SK-N-SH treated with all-trans-retinoic acid at 6 μM for 48 hours (cell line): ENCODE results near the gene PHACTR3.

Experiments
- CREB5 ChIP-seq: fragments of 250-450 bp; sonication (Bioruptor Pico); IDR thresholded peaks from 2 replicates; pipeline ENCODE4 v1.5.1; 2020; ENCODE audit warnings: low read depth, mild to moderate bottlenecking, moderate library complexity
- TCF4 ChIP-seq: fragments of 250-450 bp; sonication (Bioruptor Pico); IDR thresholded peaks from 2 replicates; pipeline ENCODE4 v1.8.0; 2021; ENCODE audit warnings: mild to moderate bottlenecking, moderate library complexity, borderline replicate concordance
- TOX ChIP-seq: fragments of 250-450 bp; sonication (Bioruptor Pico); IDR thresholded peaks from 2 replicates; pipeline ENCODE4 v1.8.0; 2021; ENCODE audit warnings: mild to moderate bottlenecking, moderate library complexity, borderline replicate concordance

GRCh38 chr20:59735917-59736316 is 131.6 kb downstream of the PHACTR3 start:
- TF ChIP-seq TOX (no peak), TCF4 (CRISPR knock-in tag) (no peak), CREB5 (CRISPR knock-in tag) (no peak)
